Keratinocyte (primary cell): Measurements from ENCODE around the gene ABHD5. TPM values are rescaled to one million over a fixed set of nuclear protein-coding genes. Genes with fewer than 3 reads are reported as not detected.
A peak's percentile ranks its signal among the peaks of the same experiment; 100 is the strongest.

Experiments
- DNase-seq: peaks from one replicate; pipeline ENCODE4 v3.0.0-alpha.2; 2011; ENCODE audit warnings: low read depth, missing footprints, low spot score
- FAIRE-seq: peaks from 2 replicates; lab custom pipeline; 2011; peaks lifted over from hg19 to GRCh38; lab: Jason Lieb, UNC
- H2AFZ ChIP-seq: 2 replicates; pipeline ENCODE4 v1.6.0; 2012; ENCODE audit warnings: low read length, control low read depth, inconsistent platforms; ENCODE audit not compliant: control insufficient read depth
- H3K27ac ChIP-seq: 2 replicates; pipeline ENCODE4 v1.5.1; 2011; ENCODE audit warnings: low read length; ENCODE audit not compliant: control insufficient read depth, insufficient read depth
- H3K27me3 ChIP-seq: 3 replicates; pipeline ENCODE4 v1.6.0; 2011; ENCODE audit warnings: low read length; ENCODE audit not compliant: control insufficient read depth, insufficient read depth; ENCODE audit errors: extremely low read depth
- H3K36me3 ChIP-seq, 2 experiments: 2 replicates in 1 of 2; 3 replicates in 1 of 2; pipeline ENCODE4 v1.5.1; 2011; ENCODE audit warnings: low read length in 2 of 2, mild to moderate bottlenecking in 1 of 2; ENCODE audit not compliant: control insufficient read depth in 2 of 2, insufficient read depth in 2 of 2; ENCODE audit errors: extremely low read depth in 1 of 2
- H3K4me1 ChIP-seq: 3 replicates; pipeline ENCODE4 v1.5.1; 2011; ENCODE audit warnings: low read length; ENCODE audit not compliant: control insufficient read depth, insufficient read depth; ENCODE audit errors: extremely low read depth
- H3K4me2 ChIP-seq: 3 replicates; pipeline ENCODE4 v1.6.0; 2011; ENCODE audit warnings: low read depth, low read length; ENCODE audit not compliant: control insufficient read depth, insufficient read depth; ENCODE audit errors: extremely low read depth
- H3K4me3 ChIP-seq, 3 experiments: fragments of 200-600 bp in 1 of 3; sonication (generic) in 1 of 3; 2 replicates in 2 of 3; 3 replicates in 1 of 3; pipeline ENCODE4 v1.5.1; 2011 to 2016; ENCODE audit warnings: low read length in 3 of 3, mild to moderate bottlenecking in 3 of 3, control low read depth in 2 of 3, inconsistent platforms in 1 of 3, low read depth in 1 of 3, mixed read lengths in 1 of 3, mixed run types in 1 of 3, moderate library complexity in 1 of 3; ENCODE audit not compliant: control insufficient read depth in 2 of 3, insufficient read depth in 2 of 3; ENCODE audit errors: extremely low read depth in 1 of 3
- H3K79me2 ChIP-seq: 2 replicates; pipeline ENCODE4 v1.6.0; 2012; ENCODE audit warnings: low read length; ENCODE audit not compliant: control insufficient read depth, insufficient read depth
- H3K9ac ChIP-seq: 3 replicates; pipeline ENCODE4 v1.6.0; 2011; ENCODE audit warnings: low read length; ENCODE audit not compliant: control insufficient read depth, insufficient read depth; ENCODE audit errors: extremely low read depth
- H3K9me1 ChIP-seq: 3 replicates; pipeline ENCODE4 v1.6.0; 2011; ENCODE audit warnings: low read length; ENCODE audit not compliant: control insufficient read depth, insufficient read depth; ENCODE audit errors: extremely low read depth
- H3K9me3 ChIP-seq: 2 replicates; pipeline ENCODE4 v1.5.1; 2012; ENCODE audit warnings: low read depth, low read length; ENCODE audit not compliant: control insufficient read depth
- H4K20me1 ChIP-seq: 3 replicates; pipeline ENCODE4 v1.6.0; 2011; ENCODE audit warnings: low read length; ENCODE audit not compliant: control insufficient read depth, insufficient read depth; ENCODE audit errors: extremely low read depth
- CTCF ChIP-seq, 3 experiments: IDR thresholded peaks in 1 of 3; conservative IDR thresholded peaks in 1 of 3; optimal IDR thresholded peaks in 1 of 3; 2 replicates in 2 of 3; 3 replicates in 1 of 3; pipeline versions ENCODE3 to v1.5.1; 2011; ENCODE audit warnings: low read length in 3 of 3, mild to moderate bottlenecking in 3 of 3, moderate library complexity in 2 of 3, control low read depth in 1 of 3, inconsistent platforms in 1 of 3; ENCODE audit not compliant: insufficient read depth in 2 of 3; ENCODE audit errors: extremely low read depth in 1 of 3
- EZH2 ChIP-seq: IDR thresholded peaks from one replicate; pipeline ENCODE4 v1.6.1; 2012; ENCODE audit warnings: inconsistent platforms, mild to moderate bottlenecking, low read length, moderate library complexity
- dilution Hi-C: fragments of 300-500 bp; cut with MboI; formaldehyde crosslinking; loops from one replicate; pipeline ENCODE4 v1.7.0; 2020; ENCODE audit warnings: low sequenced_read_pairs; ENCODE audit not compliant: extremely low pct_ligation_motif_present
- polyA plus RNA-seq, 5 experiments: library from polyadenylated mRNA; depleted of rRNA in 3 of 5; stranded (reverse) in 3 of 5; stranded (forward) in 1 of 5; unstranded in 1 of 5; fragments of >200 nt; gene quantifications; 1 replicate in 1 of 5; 2 replicates in 3 of 5; 3 replicates in 1 of 5; pipeline versions ENCODE4 v1.2.1 to v1.2.3, GENCODE V29; 2011 to 2012; ENCODE audit warnings: missing spikeins in 2 of 5, low read depth in 1 of 5, low replicate concordance in 1 of 5

The ABHD5 gene
- polyA plus RNA-seq, 1 donor (not counting 4 experiments of a cell fraction or from before 2014, with no cell fraction given): 26.8 TPM

- H3K4me3 ChIP-seq: no peak overlapping the region
- FAIRE-seq (no peak), DNase-seq (no peak)
- no peaks in the 10 kb centered on the region for H3K36me3 ChIP-seq
- peak overlapping the region; percentile 60 for H3K27ac ChIP-seq
- H3K4me2 ChIP-seq: no peak overlapping the region
- H3K79me2 ChIP-seq: no peaks in the 10 kb centered on the region
- dilution Hi-C loops: no loop called here
- no peak overlapping the region for H3K9ac ChIP-seq
- H2AFZ ChIP-seq: no peak overlapping the region
- H4K20me1 ChIP-seq: no peaks in the 10 kb centered on the region
- no peaks in the 10 kb centered on the region for H3K9me3 ChIP-seq
- no peaks in the 10 kb centered on the region for H3K9me1 ChIP-seq
- no peak for TF ChIP-seq CTCF (optimal IDR thresholded peaks at IDR 0.05 in 1 of 3, IDR thresholded peaks at IDR 0.05 in 1 of 3, conservative IDR thresholded peaks at IDR 0.05 in 1 of 3; ENCODE audit: extremely low read depth in 1 of 3, insufficient read depth in 2 of 3, low read length in 3 of 3)
- no peak for TF ChIP-seq EZH2
- peaks cover 51% of the 10 kb centered on the region for H3K4me1 ChIP-seq
- H3K27me3 ChIP-seq: no peaks in the 10 kb centered on the region
Observed at GRCh38 chr3:43765521-43765971, 74.8 kb downstream of the ABHD5 start.

- FAIRE-seq (peak; percentile 67), DNase-seq (no peak)
- Histone ChIP-seq H3K9me3 (no peaks in the 10 kb centered on the region), H2AFZ (no peak overlapping the region), H3K36me3 (no peaks in the 10 kb centered on the region), H3K9ac (no peak overlapping the region), H3K4me3 (no peak overlapping the region), H3K9me1 (no peaks in the 10 kb centered on the region), H3K4me2 (peak overlapping the region; percentile 50), H3K4me1 (peaks cover 54% of the 10 kb centered on the region), H4K20me1 (no peaks in the 10 kb centered on the region), H3K79me2 (no peaks in the 10 kb centered on the region), H3K27me3 (no peaks in the 10 kb centered on the region), H3K27ac (peak overlapping the region; percentile 60)
- dilution Hi-C loops: no loop called here
- TF ChIP-seq EZH2 (no peak), CTCF (optimal IDR thresholded peaks at IDR 0.05 in 1 of 3, IDR thresholded peaks at IDR 0.05 in 1 of 3, conservative IDR thresholded peaks at IDR 0.05 in 1 of 3; ENCODE audit: extremely low read depth in 1 of 3, insufficient read depth in 2 of 3, low read length in 3 of 3) (peak in 1 of 3 experiments; percentile 43)
Observed at GRCh38 chr3:43766672-43767465, 76.1 kb downstream of the ABHD5 start.
